Gastrocnemius medialis (tissue), 4 donors: ENCODE data around the gene GRIK5.

Experiments used
- CTCF ChIP-seq, 5 experiments: fragments of 450-650 bp in 3 of 5; fragments of 200-600 bp in 2 of 5; sonication (generic) in 2 of 5; IDR thresholded peaks in 4 of 5; conservative IDR thresholded peaks in 1 of 5; 1 replicate in 4 of 5; 2 replicates in 1 of 5; pipeline ENCODE4 v1.5.1; 2016 to 2019; ENCODE audit warnings: antibody characterized with exemption in 5 of 5, mild to moderate bottlenecking in 3 of 5, moderate library complexity in 3 of 5
- POLR2A ChIP-seq, 2 donors: fragments of 450-650 bp; IDR thresholded peaks; one replicate each; pipeline ENCODE4 v1.6.1; 2017; ENCODE audit warnings: antibody characterized with exemption in 2 of 2, mild to moderate bottlenecking in 2 of 2, moderate library complexity in 2 of 2

- no peak for TF ChIP-seq CTCF (IDR thresholded peaks at IDR 0.05 in 4 of 5, conservative IDR thresholded peaks at IDR 0.05 in 1 of 5)
- no peak for TF ChIP-seq POLR2A (IDR thresholded peaks at IDR 0.05)
Measured at GRCh38 chr19:42060117-42060516, 9.9 kb downstream of the GRIK5 start.
